Measurements from ENCODE around the gene BCAS1.

The BCAS1 gene

DNA sequence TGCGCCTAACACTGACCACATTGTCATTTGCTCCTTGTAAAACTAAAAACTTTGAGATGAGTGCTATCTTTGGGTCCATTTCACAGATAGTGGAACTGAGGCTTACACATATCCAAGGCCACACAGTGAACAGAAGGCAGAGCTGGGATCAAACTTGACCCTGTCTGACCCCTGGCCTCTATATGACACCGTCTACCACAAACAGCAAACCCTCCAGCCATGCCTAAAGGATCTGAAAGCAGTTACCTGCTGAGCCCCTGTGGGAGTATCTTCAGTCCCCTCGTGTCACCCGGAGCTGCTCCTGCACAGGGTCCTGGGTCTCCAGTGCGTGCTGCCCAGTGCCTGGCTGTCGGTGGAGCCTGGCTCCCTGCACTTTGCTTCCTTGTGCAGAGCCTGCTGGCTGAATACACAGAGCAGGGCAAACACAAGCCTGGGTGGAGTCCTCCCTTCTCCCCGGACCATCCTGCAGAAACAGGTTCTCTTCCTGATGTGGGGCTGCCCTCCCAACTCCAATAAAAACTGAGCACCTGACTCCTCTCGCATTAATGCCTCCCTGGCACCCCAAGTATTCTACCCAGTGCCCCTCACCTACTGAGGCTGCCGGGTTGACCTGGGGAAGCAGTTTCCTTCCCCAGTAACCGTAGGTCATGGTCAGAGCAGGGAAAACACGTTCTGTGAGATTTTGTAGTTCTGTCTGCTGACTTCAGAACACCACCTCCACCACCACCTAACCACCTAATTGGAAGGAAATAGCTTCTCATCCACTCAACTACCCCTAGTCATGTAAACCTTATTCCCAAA lies at the start of gene BCAS1:
Gene BCAS1, minus strand, starts transcription at position 408 of the 801 bp plus-strand sequence. CDS start 11,876 bp downstream, outside the sequence.
- Histone ChIP-seq H3K27me3 (ENCODE audit: insufficient read depth, insufficient read length) (no peaks in the 10 kb centered on the region), H3K4me3 (ENCODE audit: insufficient read length, low read depth) (no peak within 1 kb of the TSS), H3K9me3 (ENCODE audit: insufficient read depth, low read length) (no peaks in the 10 kb centered on the region), H3K4me1 (ENCODE audit: insufficient read depth, insufficient read length) (peaks cover 14% of the 10 kb centered on the region), H3K9ac (ENCODE audit: insufficient read length, low read depth) (no peak within 1 kb of the TSS), H3K36me3 (ENCODE audit: insufficient read depth, insufficient read length, low read length) (no peaks in the 10 kb centered on the region)
- DNase-seq (ENCODE audit: low read depth, low spot score), result no peak
- TF ChIP-seq YY1 (IDR thresholded peaks at IDR 0.05; ENCODE audit: insufficient read depth, insufficient read length), result no peak
- TF ChIP-seq ZNF274 (IDR thresholded peaks at IDR 0.05; ENCODE audit: low read depth, low read length), result no peak
- no peak for TF ChIP-seq SUZ12 (IDR thresholded peaks at IDR 0.05; ENCODE audit: extremely low read depth, insufficient read depth, insufficient read length)

GRCh38 chr20:54119744-54120143 lies 49.4 kb upstream of the BCAS1 start:
- TF ChIP-seq YY1 (IDR thresholded peaks at IDR 0.05; ENCODE audit: insufficient read depth, insufficient read length), result no peak
- TF ChIP-seq SUZ12 (IDR thresholded peaks at IDR 0.05; ENCODE audit: extremely low read depth, insufficient read depth, insufficient read length), result no peak
- no peak for TF ChIP-seq ZNF274 (IDR thresholded peaks at IDR 0.05; ENCODE audit: low read depth, low read length)

GRCh38 chr20:54118220-54119001 lies 48.0 kb upstream of the BCAS1 start:
- TF ChIP-seq SUZ12 (IDR thresholded peaks at IDR 0.05; ENCODE audit: extremely low read depth, insufficient read depth, insufficient read length) (no peak), YY1 (IDR thresholded peaks at IDR 0.05; ENCODE audit: insufficient read depth, insufficient read length) (no peak), ZNF274 (IDR thresholded peaks at IDR 0.05; ENCODE audit: low read depth, low read length) (no peak)
- Histone ChIP-seq H3K4me1 (ENCODE audit: insufficient read depth, insufficient read length) (peaks cover 4% of the 10 kb centered on the region), H3K9ac (ENCODE audit: insufficient read length, low read depth) (no peak overlapping the region), H3K4me3 (ENCODE audit: insufficient read length, low read depth) (no peak overlapping the region), H3K36me3 (ENCODE audit: insufficient read depth, insufficient read length, low read length) (no peaks in the 10 kb centered on the region), H3K9me3 (ENCODE audit: insufficient read depth, low read length) (no peaks in the 10 kb centered on the region), H3K27me3 (ENCODE audit: insufficient read depth, insufficient read length) (no peaks in the 10 kb centered on the region)
- no peak for DNase-seq (ENCODE audit: low read depth, low spot score)

More at GRCh38 chr20:54119744-54120143, 49.4 kb upstream of the BCAS1 start:
- Histone ChIP-seq H3K36me3 (ENCODE audit: insufficient read depth, insufficient read length, low read length) (no peaks in the 10 kb centered on the region), H3K9me3 (ENCODE audit: insufficient read depth, low read length) (no peaks in the 10 kb centered on the region), H3K4me3 (ENCODE audit: insufficient read length, low read depth) (no peak overlapping the region), H3K4me1 (ENCODE audit: insufficient read depth, insufficient read length) (peaks cover 4% of the 10 kb centered on the region), H3K27me3 (ENCODE audit: insufficient read depth, insufficient read length) (no peaks in the 10 kb centered on the region), H3K9ac (ENCODE audit: insufficient read length, low read depth) (no peak overlapping the region)
- DNase-seq (ENCODE audit: low read depth, low spot score), result no peak

- Histone ChIP-seq H3K36me3 (ENCODE audit: insufficient read depth, insufficient read length, low read length) (no peaks in the 10 kb centered on the region), H3K9me3 (ENCODE audit: insufficient read depth, low read length) (no peaks in the 10 kb centered on the region), H3K4me3 (ENCODE audit: insufficient read length, low read depth) (no peak overlapping the region), H3K4me1 (ENCODE audit: insufficient read depth, insufficient read length) (peaks cover 4% of the 10 kb centered on the region), H3K27me3 (ENCODE audit: insufficient read depth, insufficient read length) (no peaks in the 10 kb centered on the region), H3K9ac (ENCODE audit: insufficient read length, low read depth) (no peak overlapping the region)
- DNase-seq (ENCODE audit: low read depth, low spot score), result no peak
- no peak for TF ChIP-seq SUZ12 (IDR thresholded peaks at IDR 0.05; ENCODE audit: extremely low read depth, insufficient read depth, insufficient read length)
- TF ChIP-seq ZNF274 (IDR thresholded peaks at IDR 0.05; ENCODE audit: low read depth, low read length), result no peak
- TF ChIP-seq YY1 (IDR thresholded peaks at IDR 0.05; ENCODE audit: insufficient read depth, insufficient read length), result no peak
These were observed 46.3 kb upstream of the BCAS1 start for GRCh38 chr20:54116550-54117235.

DNA sequence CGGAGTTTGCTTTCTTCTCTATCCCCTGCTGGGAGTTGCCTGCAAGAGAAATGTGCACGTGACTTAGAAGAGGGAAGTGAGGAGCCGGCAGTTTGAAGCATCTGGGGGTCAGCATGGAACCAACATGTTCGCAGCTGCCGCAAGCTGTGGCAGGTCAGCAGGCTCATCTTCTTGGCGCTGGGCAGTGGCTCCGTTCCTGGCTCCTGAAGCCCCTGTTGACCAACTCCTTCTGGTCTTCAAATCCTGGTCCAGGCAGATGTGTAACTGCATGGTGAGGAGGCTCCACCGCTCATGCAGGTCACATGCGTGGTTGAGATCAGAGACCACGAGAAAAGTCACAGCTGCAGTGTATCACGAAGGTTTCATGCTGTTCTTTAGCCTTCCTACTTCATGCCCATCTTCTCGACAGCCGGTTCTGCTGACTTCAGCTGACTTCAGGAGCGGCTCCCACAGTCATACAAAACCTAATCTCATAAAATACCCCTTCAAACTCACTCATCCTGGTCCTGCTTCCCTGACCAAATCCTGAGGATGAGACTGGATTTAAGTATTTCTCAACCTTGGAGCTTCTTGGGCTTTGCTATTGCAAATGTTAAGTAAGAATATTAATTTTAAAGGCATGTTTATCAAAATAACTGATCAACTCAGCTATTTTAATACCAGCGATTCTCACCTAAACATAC lies 44.9 kb upstream of the BCAS1 start:
- Histone ChIP-seq H3K4me1 (ENCODE audit: insufficient read depth, insufficient read length) (peaks cover 4% of the 10 kb centered on the region), H3K9me3 (ENCODE audit: insufficient read depth, low read length) (no peaks in the 10 kb centered on the region), H3K4me3 (ENCODE audit: insufficient read length, low read depth) (no peak overlapping the region), H3K36me3 (ENCODE audit: insufficient read depth, insufficient read length, low read length) (no peaks in the 10 kb centered on the region), H3K27me3 (ENCODE audit: insufficient read depth, insufficient read length) (no peaks in the 10 kb centered on the region), H3K9ac (ENCODE audit: insufficient read length, low read depth) (no peak overlapping the region)
- no peak for DNase-seq (ENCODE audit: low read depth, low spot score)
- TF ChIP-seq SUZ12 (IDR thresholded peaks at IDR 0.05; ENCODE audit: extremely low read depth, insufficient read depth, insufficient read length) (no peak), YY1 (IDR thresholded peaks at IDR 0.05; ENCODE audit: insufficient read depth, insufficient read length) (no peak), ZNF274 (IDR thresholded peaks at IDR 0.05; ENCODE audit: low read depth, low read length) (no peak)

GRCh38 chr20:54114109-54114508 lies 43.7 kb upstream of the BCAS1 start:
- no peak for DNase-seq (ENCODE audit: low read depth, low spot score)
- Histone ChIP-seq H3K27me3 (ENCODE audit: insufficient read depth, insufficient read length) (no peaks in the 10 kb centered on the region), H3K9ac (ENCODE audit: insufficient read length, low read depth) (no peak overlapping the region), H3K4me3 (ENCODE audit: insufficient read length, low read depth) (no peak overlapping the region), H3K4me1 (ENCODE audit: insufficient read depth, insufficient read length) (peaks cover 4% of the 10 kb centered on the region), H3K9me3 (ENCODE audit: insufficient read depth, low read length) (no peaks in the 10 kb centered on the region), H3K36me3 (ENCODE audit: insufficient read depth, insufficient read length, low read length) (no peaks in the 10 kb centered on the region)
- TF ChIP-seq SUZ12 (IDR thresholded peaks at IDR 0.05; ENCODE audit: extremely low read depth, insufficient read depth, insufficient read length) (no peak), YY1 (IDR thresholded peaks at IDR 0.05; ENCODE audit: insufficient read depth, insufficient read length) (no peak), ZNF274 (IDR thresholded peaks at IDR 0.05; ENCODE audit: low read depth, low read length) (no peak)

Measured in NT2/D1 (cell line).